Measurements from ENCODE around the gene CCDC33. TPM values are rescaled to one million over a fixed set of nuclear protein-coding genes. Genes with fewer than 3 reads are reported as not detected.

The CCDC33 gene
- polyA plus RNA-seq, 1 of the 3 experiments (the other 2 are of a cell fraction): 4.0 TPM

GRCh38 chr15:74269362-74270035 lies 33.4 kb downstream of the CCDC33 start:
- Histone ChIP-seq H3K4me1 (ENCODE audit: control insufficient read depth in 1 of 2, insufficient read depth in 2 of 2, low read depth in 1 of 2, low read length in 1 of 2) (peaks cover 0 to 8% of the 10 kb centered on the region in 2 experiments; a peak in 1 of 4 replicates), H3K4me3 (ENCODE audit: low read depth in 2 of 2, low read length in 1 of 2) (no peak overlapping the region), H3F3A (replicated peaks; ENCODE audit: insufficient read depth) (no peaks in the 10 kb centered on the region), H2AFZ (ENCODE audit: low read depth) (no peak overlapping the region), H3K79me2 (ENCODE audit: insufficient read depth) (no peaks in the 10 kb centered on the region), H3K27me3 (ENCODE audit: insufficient read depth) (peaks cover 7% of the 10 kb centered on the region; the same call in 1 of the 2 replicates), H3K27ac (ENCODE audit: low read depth in 2 of 2, low read length in 1 of 2) (no peak overlapping the region), H3K9me3 (no peaks in the 10 kb centered on the region), H3K9me2 (no peaks in the 10 kb centered on the region), H4K20me1 (ENCODE audit: insufficient read depth) (no peaks in the 10 kb centered on the region), H3K36me3 (replicated peaks in 1 of 2; ENCODE audit: control insufficient read depth in 1 of 2, insufficient read depth in 2 of 2, low read length in 1 of 2) (no peaks in the 10 kb centered on the region), H3K4me2 (no peak overlapping the region), H3K9ac (no peak overlapping the region)
- WGBS (ENCODE audit: low lambda C conversion rate): 81% methylated on average over 5 of the region's 8 CpGs
- DNase-seq: no peak
- POLR2A ChIA-PET: no interaction called here
- CTCF ChIA-PET: interaction anchor here (1.0 to 1.2 kb wide), 3 partner anchors 14 to 46 kb away, joined by 3 read pairs; no protein-coding TSS in a partner anchor
- TF ChIP-seq ZBTB33 (IDR thresholded peaks at IDR 0.05; ENCODE audit: borderline replicate concordance, low read depth): no peak
- TF ChIP-seq NRF1 (IDR thresholded peaks at IDR 0.05; ENCODE audit: low read depth, low read length): no peak
- no peak for TF ChIP-seq GABPA (IDR thresholded peaks at IDR 0.05; ENCODE audit: low read depth)
- no peak for TF ChIP-seq REST (IDR thresholded peaks at IDR 0.05; ENCODE audit: low read depth, low read length)
- no peak for TF ChIP-seq MEF2A (IDR thresholded peaks at IDR 0.05; ENCODE audit: borderline replicate concordance, low read depth)
- TF ChIP-seq YY1 (IDR thresholded peaks at IDR 0.05; ENCODE audit: low read depth): no peak
- TF ChIP-seq CHD2 (IDR thresholded peaks at IDR 0.05; ENCODE audit: low read length, partially characterized antibody): no peak

- Histone ChIP-seq H3K79me2 (ENCODE audit: insufficient read depth) (no peaks in the 10 kb centered on the region), H2AFZ (ENCODE audit: low read depth) (no peak overlapping the region), H3K4me1 (ENCODE audit: control insufficient read depth in 1 of 2, insufficient read depth in 2 of 2, low read depth in 1 of 2, low read length in 1 of 2) (peaks cover 0 to 14% of the 10 kb centered on the region in 2 experiments; a peak in 1 of 4 replicates), H3K9ac (no peak overlapping the region), H3K27ac (ENCODE audit: low read depth in 2 of 2, low read length in 1 of 2) (no peak overlapping the region), H3K9me3 (no peaks in the 10 kb centered on the region), H4K20me1 (ENCODE audit: insufficient read depth) (no peaks in the 10 kb centered on the region), H3K4me3 (ENCODE audit: low read depth in 2 of 2, low read length in 1 of 2) (no peak overlapping the region), H3F3A (replicated peaks; ENCODE audit: insufficient read depth) (no peaks in the 10 kb centered on the region), H3K9me2 (no peaks in the 10 kb centered on the region), H3K36me3 (replicated peaks in 1 of 2; ENCODE audit: control insufficient read depth in 1 of 2, insufficient read depth in 2 of 2, low read length in 1 of 2) (no peaks in the 10 kb centered on the region), H3K4me2 (no peak overlapping the region), H3K27me3 (ENCODE audit: insufficient read depth) (peaks cover 7% of the 10 kb centered on the region; the same call in 1 of the 2 replicates)
- ChIA-PET CTCF (interaction anchor here (1.2 kb wide), 1 partner anchor 37 kb away, joined by 3 read pairs; no protein-coding TSS in a partner anchor), POLR2A (no interaction called here)
- DNase-seq: no peak
- 70% methylated on average over 6 of the region's 6 CpGs for WGBS (ENCODE audit: low lambda C conversion rate)
- TF ChIP-seq NRF1 (IDR thresholded peaks at IDR 0.05; ENCODE audit: low read depth, low read length) (no peak), CTCF (IDR thresholded peaks at IDR 0.05) (no peak), SIN3A (IDR thresholded peaks at IDR 0.05; ENCODE audit: borderline replicate concordance, low read depth, low read length) (no peak), EP300 (IDR thresholded peaks at IDR 0.05; ENCODE audit: borderline replicate concordance in 1 of 2, low read depth in 1 of 2, low read length in 1 of 2) (no peak), GABPA (IDR thresholded peaks at IDR 0.05; ENCODE audit: low read depth) (no peak), RFX5 (IDR thresholded peaks at IDR 0.05; ENCODE audit: low read length) (no peak), FOXM1 (IDR thresholded peaks at IDR 0.05; ENCODE audit: low read depth) (no peak), PBX3 (IDR thresholded peaks at IDR 0.05) (no peak)
These were observed 34.0 kb downstream of the CCDC33 start for GRCh38 chr15:74270155-74270554.
